ENCODE measurements around the gene ABCC11. TPM values are rescaled to one million over a fixed set of nuclear protein-coding genes. Genes with fewer than 3 reads are reported as not detected.

Gene ABCC11
- total RNA-seq, 4 donors from 2014 or later, result not detected

DNA sequence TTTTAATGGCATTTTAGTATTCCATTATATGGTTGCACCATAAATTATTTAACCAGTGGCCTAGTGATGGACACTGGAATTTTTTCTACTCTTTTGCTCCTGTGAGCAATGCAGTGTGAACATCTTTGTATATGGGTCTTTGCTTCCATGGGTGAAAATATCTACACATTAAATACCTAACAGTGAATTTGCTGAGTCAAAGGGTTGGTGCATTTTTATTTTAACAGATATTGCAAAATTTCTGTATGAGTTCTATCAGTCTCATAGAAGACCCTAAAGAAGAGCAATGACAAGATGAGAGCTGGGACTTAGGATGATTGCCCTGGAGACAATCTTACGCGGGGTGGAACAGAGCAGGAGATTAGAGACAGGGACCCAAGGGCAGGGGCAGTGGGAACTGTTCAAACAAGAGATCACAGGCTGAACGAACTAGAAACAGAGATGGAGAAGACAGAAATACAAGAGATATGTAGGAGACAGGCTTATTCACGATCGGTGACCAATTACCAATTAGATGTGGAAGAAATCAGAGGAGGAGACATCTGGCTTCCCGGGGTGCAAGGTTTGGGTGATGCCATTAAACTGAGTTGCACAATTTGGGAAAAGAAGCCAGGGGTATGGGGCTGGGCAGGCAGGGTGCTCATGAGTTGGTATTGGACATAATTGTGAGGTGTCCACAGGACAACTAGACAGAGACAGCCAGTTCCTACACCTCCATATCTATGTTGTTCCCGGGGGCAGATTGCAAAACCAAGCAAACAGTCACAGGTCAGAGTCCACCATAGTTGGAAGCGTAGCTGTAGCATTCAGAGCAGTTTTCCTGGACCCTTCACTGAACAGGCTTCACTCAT, 43.1 kb downstream of the ABCC11 start:
- Histone ChIP-seq H3K27ac (no peak overlapping the region), H3K9me3 (no peaks in the 10 kb centered on the region), H3K4me3 (no peak overlapping the region), H3K27me3 (no peaks in the 10 kb centered on the region), H3K36me3 (no peaks in the 10 kb centered on the region), H3K4me1 (no peaks in the 10 kb centered on the region)
- 83 to 88% methylated on average over 8 of the region's 8 CpGs for WGBS, 2 donors
- TF ChIP-seq, protein P1, sequence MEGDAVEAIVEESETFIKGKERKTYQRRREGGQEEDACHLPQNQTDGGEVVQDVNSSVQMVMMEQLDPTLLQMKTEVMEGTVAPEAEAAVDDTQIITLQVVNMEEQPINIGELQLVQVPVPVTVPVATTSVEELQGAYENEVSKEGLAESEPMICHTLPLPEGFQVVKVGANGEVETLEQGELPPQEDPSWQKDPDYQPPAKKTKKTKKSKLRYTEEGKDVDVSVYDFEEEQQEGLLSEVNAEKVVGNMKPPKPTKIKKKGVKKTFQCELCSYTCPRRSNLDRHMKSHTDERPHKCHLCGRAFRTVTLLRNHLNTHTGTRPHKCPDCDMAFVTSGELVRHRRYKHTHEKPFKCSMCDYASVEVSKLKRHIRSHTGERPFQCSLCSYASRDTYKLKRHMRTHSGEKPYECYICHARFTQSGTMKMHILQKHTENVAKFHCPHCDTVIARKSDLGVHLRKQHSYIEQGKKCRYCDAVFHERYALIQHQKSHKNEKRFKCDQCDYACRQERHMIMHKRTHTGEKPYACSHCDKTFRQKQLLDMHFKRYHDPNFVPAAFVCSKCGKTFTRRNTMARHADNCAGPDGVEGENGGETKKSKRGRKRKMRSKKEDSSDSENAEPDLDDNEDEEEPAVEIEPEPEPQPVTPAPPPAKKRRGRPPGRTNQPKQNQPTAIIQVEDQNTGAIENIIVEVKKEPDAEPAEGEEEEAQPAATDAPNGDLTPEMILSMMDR (IDR thresholded peaks at IDR 0.05), result no peak
- TF ChIP-seq POLR2A (IDR thresholded peaks at IDR 0.05) (no peak), EP300 (IDR thresholded peaks at IDR 0.05) (no peak)
- DNase-seq (ENCODE audit: low spot score in 2 of 2), result no peak

DNA sequence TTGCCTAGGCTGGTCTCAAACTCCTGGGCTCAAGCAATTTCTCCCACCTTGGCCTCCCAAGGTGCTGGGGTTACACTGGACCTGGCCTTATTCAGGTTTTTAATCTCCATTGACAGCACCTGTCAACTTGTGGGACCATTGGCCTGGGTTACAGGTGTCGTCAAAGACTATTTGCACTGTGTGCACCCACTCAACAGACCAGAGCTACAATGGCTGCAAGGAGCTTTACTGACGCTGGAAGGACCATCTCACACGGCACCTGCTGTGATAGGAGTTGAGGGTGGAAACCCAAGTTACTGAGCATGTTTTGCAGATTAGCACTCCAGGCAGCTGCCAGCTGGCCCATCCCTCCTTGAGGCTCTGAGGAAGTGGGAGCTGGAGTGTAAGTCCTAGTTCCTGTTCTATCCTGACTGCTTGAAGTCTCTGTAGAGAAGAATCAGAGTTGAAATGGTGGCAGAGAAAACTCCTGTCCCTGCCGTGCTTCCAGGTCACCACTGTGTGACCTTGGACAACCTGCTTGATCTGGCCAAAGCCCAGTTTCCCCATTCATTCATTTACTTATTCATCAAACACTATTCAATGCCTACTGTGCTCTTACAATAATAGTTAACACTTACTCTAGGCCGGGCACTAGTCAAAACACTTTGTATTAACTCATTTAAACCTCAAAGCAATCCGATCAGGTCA, 45.7 kb downstream of the ABCC11 start:
- H3K4me1 ChIP-seq, result no peaks in the 10 kb centered on the region
- TF ChIP-seq POLR2A (IDR thresholded peaks at IDR 0.05) (no peak), EP300 (IDR thresholded peaks at IDR 0.05) (no peak)
- TF ChIP-seq, protein P1 (IDR thresholded peaks at IDR 0.05), result no peak
- H3K9me3 ChIP-seq, result peaks cover 0 to 4% (median 0%) of the 10 kb centered on the region in 4 donors
- H3K27ac ChIP-seq, result no peak overlapping the region
- H3K4me3 ChIP-seq, result no peak overlapping the region
- no peaks in the 10 kb centered on the region for H3K36me3 ChIP-seq
- H3K27me3 ChIP-seq, result no peaks in the 10 kb centered on the region
- WGBS, 2 donors, result 56 to 71% methylated on average over 6 of the region's 6 CpGs
- DNase-seq (ENCODE audit: low spot score in 2 of 2), result no peak

DNA sequence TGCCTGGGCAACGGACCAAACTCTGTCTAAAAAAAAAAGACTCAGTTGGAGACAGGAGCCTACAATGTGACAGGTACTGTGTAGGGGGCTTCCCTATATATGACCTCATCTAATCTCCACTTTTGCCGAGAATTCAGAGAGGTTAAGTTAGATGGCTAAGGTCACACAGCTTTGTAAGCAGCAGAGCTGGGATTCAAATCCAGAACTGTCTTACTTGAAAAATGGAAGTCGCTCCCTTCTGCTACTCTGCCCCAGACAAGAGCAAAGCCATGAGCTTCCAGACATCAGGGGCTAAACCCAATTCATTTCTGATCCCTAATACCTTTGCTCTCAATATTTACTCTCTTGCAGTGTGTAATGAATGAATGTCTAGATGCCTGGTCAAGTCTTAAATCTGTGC, 50.0 kb downstream of the ABCC11 start:
- Histone ChIP-seq H3K9me3 (peaks cover 0 to 4% (median 0%) of the 10 kb centered on the region in 4 donors), H3K27me3 (no peaks in the 10 kb centered on the region), H3K4me3 (no peak overlapping the region), H3K4me1 (no peaks in the 10 kb centered on the region), H3K36me3 (no peaks in the 10 kb centered on the region), H3K27ac (no peak overlapping the region)
- 90 to 97% methylated on average over 3 of the region's 3 CpGs for WGBS, 2 donors
- no peak for TF ChIP-seq EP300 (IDR thresholded peaks at IDR 0.05)
- no peak for TF ChIP-seq POLR2A (IDR thresholded peaks at IDR 0.05)
- TF ChIP-seq, protein P1 (IDR thresholded peaks at IDR 0.05), result no peak
- no peak for DNase-seq (ENCODE audit: low spot score in 2 of 2)

DNA sequence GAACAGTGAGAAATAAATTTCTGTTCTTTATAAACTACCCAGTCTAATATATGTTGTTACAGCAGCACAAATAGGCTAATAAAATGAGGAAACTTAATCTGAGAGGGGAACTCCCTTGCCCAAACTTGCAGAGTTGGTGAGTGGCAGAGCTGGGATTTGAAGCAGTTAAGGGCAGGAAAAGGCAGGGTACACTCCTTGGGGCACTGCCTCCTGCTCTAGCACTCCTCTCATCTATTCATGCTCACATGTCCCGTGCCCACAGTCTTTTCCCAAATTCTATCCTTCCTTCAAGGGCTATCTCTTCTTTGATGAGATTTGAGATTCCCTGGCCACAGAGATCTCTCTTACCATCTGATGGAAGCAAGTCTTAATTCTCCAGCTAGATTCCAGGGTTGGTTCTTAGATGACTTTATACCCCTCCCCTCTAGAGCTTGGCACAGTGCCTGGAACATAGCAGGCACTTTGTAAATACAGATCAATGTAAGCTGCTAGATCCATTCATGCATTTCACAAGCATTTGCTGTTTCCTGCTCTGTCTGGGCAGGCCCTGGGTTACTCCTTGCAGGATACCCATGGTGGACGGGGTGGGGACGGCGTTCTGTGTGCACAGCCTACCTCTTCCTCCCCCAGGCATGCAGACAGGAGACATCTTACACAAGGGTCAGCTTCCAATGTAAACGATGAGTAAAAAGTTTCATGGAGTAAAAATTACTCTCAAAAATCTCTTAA, 52.3 kb downstream of the ABCC11 start:
- H3K36me3 ChIP-seq, result no peaks in the 10 kb centered on the region
- no peaks in the 10 kb centered on the region for H3K27me3 ChIP-seq
- WGBS, 2 donors, result 14 to 36% methylated on average over 5 of the region's 5 CpGs
- no peak for DNase-seq (ENCODE audit: low spot score in 2 of 2)
- H3K27ac ChIP-seq, result no peak overlapping the region
- no peak overlapping the region for H3K4me3 ChIP-seq
- TF ChIP-seq, protein P1 (IDR thresholded peaks at IDR 0.05), result no peak
- TF ChIP-seq EP300 (IDR thresholded peaks at IDR 0.05) (no peak), POLR2A (IDR thresholded peaks at IDR 0.05) (no peak)
- no peaks in the 10 kb centered on the region for H3K4me1 ChIP-seq
- peaks cover 0 to 4% (median 0%) of the 10 kb centered on the region in 4 donors for H3K9me3 ChIP-seq
